Measurements from ENCODE around the gene UGT1A9. TPM values are rescaled to one million over a fixed set of nuclear protein-coding genes. Genes with fewer than 3 reads are reported as not detected.

UGT1A9 gene
- total RNA-seq, 1 donor from 2014 or later: not detected

GRCh38 chr2:233817995-233818638, 146.4 kb downstream of the UGT1A9 start:
- no peaks in the 10 kb centered on the region for H3K4me1 Mint-ChIP-seq
- POLR2A ChIA-PET: no interaction called here
- H3K9me3 Mint-ChIP-seq: no peaks in the 10 kb centered on the region
- no peak for TF ChIP-seq CTCF (IDR thresholded peaks at IDR 0.05)
- H3K4me3 Mint-ChIP-seq: no peak overlapping the region
- H3K27ac Mint-ChIP-seq: no peak overlapping the region
- intact Hi-C loops (cut with micrococcal nuclease): no loop called here
- ATAC-seq (ENCODE audit: low read depth): no peak
- peaks cover 20% of the 10 kb centered on the region for H3K27me3 Mint-ChIP-seq
- DNase-seq: no peak
- H3K36me3 Mint-ChIP-seq (ENCODE audit: low read depth): no peaks in the 10 kb centered on the region
- CTCF ChIA-PET: no interaction called here

GRCh38 chr2:233818639-233819621, 147.2 kb downstream of the UGT1A9 start:
- Mint-ChIP-seq H3K27me3 (peaks cover 20% of the 10 kb centered on the region), H3K36me3 (ENCODE audit: low read depth) (no peaks in the 10 kb centered on the region), H3K9me3 (no peaks in the 10 kb centered on the region), H3K4me1 (no peaks in the 10 kb centered on the region), H3K27ac (no peak overlapping the region), H3K4me3 (no peak overlapping the region)
- ATAC-seq (ENCODE audit: low read depth): no peak
- intact Hi-C loops (cut with micrococcal nuclease): no loop called here
- ChIA-PET CTCF (no interaction called here), POLR2A (no interaction called here)
- TF ChIP-seq CTCF (IDR thresholded peaks at IDR 0.05): no peak
- no peak for DNase-seq

- TF ChIP-seq CTCF (IDR thresholded peaks at IDR 0.05): no peak
- POLR2A ChIA-PET: no interaction called here
- CTCF ChIA-PET: no interaction called here
- Mint-ChIP-seq H3K27me3 (peaks cover 17% of the 10 kb centered on the region), H3K9me3 (no peaks in the 10 kb centered on the region), H3K36me3 (ENCODE audit: low read depth) (no peaks in the 10 kb centered on the region), H3K4me1 (no peaks in the 10 kb centered on the region), H3K27ac (no peak overlapping the region), H3K4me3 (no peak overlapping the region)
- ATAC-seq (ENCODE audit: low read depth) (no peak), DNase-seq (no peak)
- intact Hi-C loops (cut with micrococcal nuclease): no loop called here
Measured at GRCh38 chr2:233819884-233820773, 148.4 kb downstream of the UGT1A9 start.

- ChIA-PET POLR2A (no interaction called here), CTCF (no interaction called here)
- Mint-ChIP-seq H3K9me3 (no peaks in the 10 kb centered on the region), H3K4me3 (no peak overlapping the region), H3K27me3 (peaks cover 19% of the 10 kb centered on the region), H3K4me1 (no peaks in the 10 kb centered on the region), H3K27ac (no peak overlapping the region), H3K36me3 (ENCODE audit: low read depth) (no peaks in the 10 kb centered on the region)
- DNase-seq (no peak), ATAC-seq (ENCODE audit: low read depth) (no peak)
- TF ChIP-seq CTCF (IDR thresholded peaks at IDR 0.05): no peak
- intact Hi-C loops (cut with micrococcal nuclease): no loop called here
Measured at GRCh38 chr2:233820774-233821105, 149.0 kb downstream of the UGT1A9 start.

- Mint-ChIP-seq H3K27me3 (peaks cover 15% of the 10 kb centered on the region), H3K4me3 (no peak overlapping the region), H3K4me1 (no peaks in the 10 kb centered on the region), H3K27ac (no peak overlapping the region), H3K9me3 (no peaks in the 10 kb centered on the region), H3K36me3 (ENCODE audit: low read depth) (no peaks in the 10 kb centered on the region)
- ATAC-seq (ENCODE audit: low read depth) (no peak), DNase-seq (no peak)
- no peak for TF ChIP-seq CTCF (IDR thresholded peaks at IDR 0.05)
- ChIA-PET CTCF (no interaction called here), POLR2A (no interaction called here)
- intact Hi-C loops (cut with micrococcal nuclease): no loop called here
Measured at GRCh38 chr2:233821196-233821595, 149.5 kb downstream of the UGT1A9 start.

Measured in activated B cell treated with CpG ODN at 0.5 μM for 24 hours (primary cell).